DOHH2 (cell line): ENCODE data around the gene COPS9.
A peak's percentile ranks its signal among the peaks of the same experiment; 100 is the strongest.

Experiments
- EZH2phosphoT487 ChIP-seq: fragments of 200-600 bp; sonication (generic); IDR thresholded peaks from 2 replicates; pipeline ENCODE4 v1.6.1; 2017; ENCODE audit warnings: borderline replicate concordance, mild to moderate bottlenecking, antibody characterized with exemption, low read length, moderate library complexity, mixed read lengths
- TF ChIP-seq, protein P1 (sequence below): fragments of 200-600 bp; sonication (generic); IDR thresholded peaks from one replicate; pipeline ENCODE4 v1.5.1; 2014; ENCODE audit warnings: antibody characterized with exemption, mild to moderate bottlenecking, low read depth, low read length; ENCODE audit not compliant: poor library complexity, severe bottlenecking

DNA sequence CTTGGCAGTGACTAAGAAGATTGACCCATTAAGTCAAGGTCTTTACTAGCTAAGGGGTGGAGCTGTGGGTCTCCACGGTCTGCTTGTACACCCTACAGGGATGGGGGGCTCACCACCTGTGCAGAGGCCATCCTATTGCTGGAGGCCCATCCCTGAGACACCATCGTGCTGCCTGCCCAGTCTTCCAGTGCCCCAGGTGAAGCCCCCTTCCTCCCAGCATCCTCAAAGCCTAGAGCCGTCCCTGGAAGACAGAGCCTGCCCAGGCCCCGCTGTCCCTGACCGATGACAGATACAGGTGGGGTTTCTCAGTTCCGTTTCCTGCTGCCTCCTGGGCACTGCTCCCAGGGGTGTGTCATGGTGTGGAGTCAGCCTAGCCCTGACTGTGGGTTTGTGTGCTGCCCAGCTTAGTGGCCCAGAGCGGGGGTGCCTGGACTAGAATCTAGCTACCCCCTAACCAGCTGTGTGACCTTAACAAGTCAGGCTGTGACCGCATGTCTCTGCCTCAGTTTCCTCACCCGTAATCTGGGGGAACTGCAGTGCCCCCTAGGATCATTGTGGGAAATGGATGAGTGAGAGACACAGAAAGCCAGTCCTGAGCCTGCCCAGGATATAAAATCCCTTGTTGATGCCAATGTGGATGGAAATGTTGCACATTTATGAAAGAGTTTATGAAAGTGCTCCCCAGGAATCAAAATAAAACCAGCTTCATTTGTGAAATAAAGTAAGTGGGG, 2.3 kb upstream of the COPS9 start:
- TF ChIP-seq, protein P1, sequence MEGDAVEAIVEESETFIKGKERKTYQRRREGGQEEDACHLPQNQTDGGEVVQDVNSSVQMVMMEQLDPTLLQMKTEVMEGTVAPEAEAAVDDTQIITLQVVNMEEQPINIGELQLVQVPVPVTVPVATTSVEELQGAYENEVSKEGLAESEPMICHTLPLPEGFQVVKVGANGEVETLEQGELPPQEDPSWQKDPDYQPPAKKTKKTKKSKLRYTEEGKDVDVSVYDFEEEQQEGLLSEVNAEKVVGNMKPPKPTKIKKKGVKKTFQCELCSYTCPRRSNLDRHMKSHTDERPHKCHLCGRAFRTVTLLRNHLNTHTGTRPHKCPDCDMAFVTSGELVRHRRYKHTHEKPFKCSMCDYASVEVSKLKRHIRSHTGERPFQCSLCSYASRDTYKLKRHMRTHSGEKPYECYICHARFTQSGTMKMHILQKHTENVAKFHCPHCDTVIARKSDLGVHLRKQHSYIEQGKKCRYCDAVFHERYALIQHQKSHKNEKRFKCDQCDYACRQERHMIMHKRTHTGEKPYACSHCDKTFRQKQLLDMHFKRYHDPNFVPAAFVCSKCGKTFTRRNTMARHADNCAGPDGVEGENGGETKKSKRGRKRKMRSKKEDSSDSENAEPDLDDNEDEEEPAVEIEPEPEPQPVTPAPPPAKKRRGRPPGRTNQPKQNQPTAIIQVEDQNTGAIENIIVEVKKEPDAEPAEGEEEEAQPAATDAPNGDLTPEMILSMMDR: peak; percentile 15
- no peak for TF ChIP-seq EZH2phosphoT487
